HepG2 (cell line): ENCODE measurements around the gene COA4. TPM values are rescaled to one million over a fixed set of nuclear protein-coding genes. Genes with fewer than 3 reads are reported as not detected.

Source experiments
- DNMT1 ChIP-seq: sonication (generic); formaldehyde crosslinking; IDR thresholded peaks from 2 replicates; pipeline ENCODE4 v1.5.1; 2020; ENCODE audit warnings: mild to moderate bottlenecking, missing genetic modification reagents
- FIP1L1 ChIP-seq: fragments of 200-400 bp; formaldehyde crosslinking; IDR thresholded peaks from 2 replicates; pipeline ENCODE4 v1.6.1; 2018; ENCODE audit warnings: low read depth, mild to moderate bottlenecking, low read length, moderate library complexity, borderline replicate concordance; ENCODE audit not compliant: insufficient read depth
- FOXA3 ChIP-seq: IDR thresholded peaks from 2 replicates; pipeline ENCODE4 v1.6.1; 2016; ENCODE audit warnings: missing genetic modification reagents, missing compliant biosample characterization
- GATA4 ChIP-seq: sonication (generic); IDR thresholded peaks from 2 replicates; pipeline ENCODE4 v1.6.1; 2016; ENCODE audit warnings: antibody characterized with exemption, low read depth, borderline replicate concordance
- GATAD2A ChIP-seq: IDR thresholded peaks from 2 replicates; pipeline ENCODE4 v1.6.1; 2016
- ISX ChIP-seq: sonication (generic); formaldehyde crosslinking; conservative IDR thresholded peaks from 2 replicates; pipeline ENCODE4 v1.5.0; 2020; ENCODE audit warnings: missing genetic modification reagents
- KDM5A ChIP-seq: fragments of 200-600 bp; sonication (generic); IDR thresholded peaks from 2 replicates; pipeline ENCODE4 v1.7.0; 2018; ENCODE audit warnings: antibody characterized with exemption, mild to moderate bottlenecking, low read length, borderline replicate concordance
- KLF15 ChIP-seq: sonication (generic); formaldehyde crosslinking; IDR thresholded peaks from 2 replicates; pipeline ENCODE4 v1.8.1; 2023; ENCODE audit warnings: borderline replicate concordance, mild to moderate bottlenecking, inconsistent platforms, missing genetic modification reagents, mixed read lengths
- RARG ChIP-seq: sonication (generic); formaldehyde crosslinking; IDR thresholded peaks from 2 replicates; pipeline ENCODE4 v1.4.0; 2020; ENCODE audit warnings: low read depth, mild to moderate bottlenecking, missing genetic modification reagents
- SMAD9 ChIP-seq: sonication (generic); formaldehyde crosslinking; IDR thresholded peaks from 2 replicates; pipeline ENCODE4 v1.5.1; 2020; ENCODE audit warnings: mild to moderate bottlenecking, missing genetic modification reagents
- SP140L ChIP-seq: sonication (generic); formaldehyde crosslinking; IDR thresholded peaks from 2 replicates; pipeline ENCODE4 v1.4.0; 2020; ENCODE audit warnings: missing genetic modification reagents, borderline replicate concordance
- TAF15 ChIP-seq: fragments of 200-400 bp; formaldehyde crosslinking; IDR thresholded peaks from one replicate; pipeline ENCODE4 v1.6.1; 2018; ENCODE audit warnings: mild to moderate bottlenecking, low read depth, low read length; ENCODE audit not compliant: poor library complexity, severe bottlenecking
- TBX2 ChIP-seq: sonication (generic); formaldehyde crosslinking; IDR thresholded peaks from 2 replicates; pipeline ENCODE4 v1.5.0; 2020; ENCODE audit warnings: missing genetic modification reagents, mild to moderate bottlenecking, borderline replicate concordance
- WIZ ChIP-seq: sonication (generic); formaldehyde crosslinking; IDR thresholded peaks from 2 replicates; pipeline ENCODE4 v1.5.1; 2020; ENCODE audit warnings: mild to moderate bottlenecking, missing genetic modification reagents
- ZBTB3 ChIP-seq: sonication (generic); formaldehyde crosslinking; IDR thresholded peaks from 2 replicates; pipeline ENCODE4 v1.4.0; 2020; ENCODE audit warnings: low read depth, mild to moderate bottlenecking, moderate library complexity, missing genetic modification reagents, borderline replicate concordance
- ZBTB7A ChIP-seq: sonication (generic); formaldehyde crosslinking; IDR thresholded peaks from 2 replicates; pipeline ENCODE4 v1.8.0; 2022; ENCODE audit warnings: mild to moderate bottlenecking, missing genetic modification reagents
- ZFP37 ChIP-seq: sonication (generic); formaldehyde crosslinking; IDR thresholded peaks from 2 replicates; pipeline ENCODE4 v1.4.0; 2020; ENCODE audit warnings: missing genetic modification reagents, borderline replicate concordance
- ZFP90 ChIP-seq: sonication (generic); formaldehyde crosslinking; IDR thresholded peaks from 2 replicates; pipeline ENCODE4 v1.8.0; 2022; ENCODE audit warnings: missing genetic modification reagents, mild to moderate bottlenecking, inconsistent platforms, borderline replicate concordance
- ZNF225 ChIP-seq: sonication (generic); formaldehyde crosslinking; IDR thresholded peaks from 2 replicates; pipeline ENCODE4 v1.4.0; 2020; ENCODE audit warnings: mild to moderate bottlenecking, missing genetic modification reagents
- ZNF780A ChIP-seq: sonication (generic); formaldehyde crosslinking; IDR thresholded peaks from 2 replicates; pipeline ENCODE4 v1.8.0; 2022; ENCODE audit warnings: mild to moderate bottlenecking, missing genetic modification reagents, moderate library complexity
- ZSCAN12 ChIP-seq: sonication (generic); formaldehyde crosslinking; IDR thresholded peaks from 2 replicates; pipeline ENCODE4 v1.9.0; 2021; ENCODE audit warnings: mild to moderate bottlenecking, missing genetic modification reagents
- polyA plus RNA-seq, 8 experiments: library from polyadenylated mRNA; depleted of rRNA in 3 of 8; stranded (reverse) in 7 of 8; unstranded in 1 of 8; fragments of >200 nt; fragmentation: Illumina TruSeq in 4 of 8; extraction: Trizol in 4 of 8; gene quantifications; 2 replicates each; pipeline versions ENCODE4 v1.2.1 to v1.2.3, GENCODE V29; 2011 to 2016; ENCODE audit warnings: low read depth in 4 of 8, missing spikeins in 1 of 8, mixed read lengths in 1 of 8; ENCODE audit not compliant: insufficient read depth in 1 of 8
- total RNA-seq, 5 experiments: library from RNA; depleted of rRNA; stranded (reverse); fragments of >200 nt; fragmentation: Illumina TruSeq; extraction: Trizol; gene quantifications; 2 replicates each; pipeline ENCODE4 v1.2.3, GENCODE V29; 2016; ENCODE audit warnings: low read depth in 1 of 5
- TF ChIP-seq, protein P1 (sequence below): sonication (generic); formaldehyde crosslinking; IDR thresholded peaks from 2 replicates; pipeline ENCODE4 v1.4.0; 2020; ENCODE audit warnings: mild to moderate bottlenecking, missing genetic modification reagents
- TF ChIP-seq, protein P2 (sequence below): sonication (generic); formaldehyde crosslinking; IDR thresholded peaks from 2 replicates; pipeline ENCODE4 v1.4.0; 2020; ENCODE audit warnings: missing genetic modification reagents, borderline replicate concordance
- TF ChIP-seq, protein P3 (sequence below): sonication (generic); formaldehyde crosslinking; IDR thresholded peaks from 2 replicates; pipeline ENCODE4 v1.8.0; 2022; ENCODE audit warnings: mild to moderate bottlenecking, missing genetic modification reagents; ENCODE audit not compliant: insufficient replicate concordance

COA4 gene
- total and polyA plus RNA-seq, 2 of the 13 experiments (the other 11 are each of a cell fraction or from before 2014, with no cell fraction given), result 107 to 109 TPM

DNA sequence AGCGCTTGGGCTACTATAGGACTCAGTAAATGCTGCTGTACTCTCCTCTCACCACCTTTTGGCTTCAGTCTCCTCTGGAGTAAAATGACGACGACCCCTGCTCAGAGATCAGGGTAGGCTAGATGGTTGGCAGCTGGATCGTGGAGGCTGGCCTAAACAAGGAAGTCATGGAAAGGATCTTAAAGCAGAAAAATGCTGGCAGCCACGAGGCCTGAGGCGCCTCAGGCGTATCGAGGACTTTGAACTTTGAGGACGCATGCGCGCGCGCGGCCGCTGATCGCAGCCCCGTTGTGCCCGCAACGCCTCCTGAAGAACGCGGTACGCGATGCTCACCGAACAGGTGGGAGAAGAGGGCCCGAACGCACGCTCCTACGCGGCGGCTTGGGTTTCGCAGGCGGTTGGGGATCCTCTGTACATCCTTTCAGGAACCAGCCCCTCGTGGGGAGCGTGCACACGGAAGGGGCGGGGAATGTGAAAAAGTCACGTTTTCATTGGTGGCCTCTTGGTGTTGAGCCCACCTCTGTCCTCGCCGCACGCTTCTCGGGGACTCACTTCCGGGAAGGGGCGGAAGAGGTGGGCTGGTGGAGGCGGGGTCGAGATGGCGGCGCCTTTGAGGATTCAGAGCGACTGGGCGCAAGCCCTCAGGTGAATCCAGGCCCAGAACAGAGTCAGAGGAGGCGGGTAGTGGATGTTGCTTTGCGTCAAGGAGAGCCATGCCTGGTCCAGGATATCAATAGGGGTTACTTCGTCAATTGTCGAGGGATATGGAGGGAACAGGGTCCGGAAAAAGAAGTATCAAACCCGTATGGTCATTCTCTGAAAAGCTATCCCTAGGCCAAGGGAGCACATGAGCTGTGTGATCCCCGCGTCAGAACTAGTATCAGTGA lies at the start of gene COA4, which contains the start of gene PAAF1 (continued):
- 0 out of 2 replicates have a peak, but pooled peaks have one; percentile 29 for TF ChIP-seq GATAD2A
- TF ChIP-seq ISX, result no peak
- peak; percentile 82; the same call in 1 of the 2 replicates for TF ChIP-seq KDM5A
- no peak for TF ChIP-seq ZBTB3
- TF ChIP-seq SMAD9 (CRISPR knock-in tag), result no peak
- no peak for TF ChIP-seq FIP1L1
- TF ChIP-seq GATA4, result no peak
- TF ChIP-seq DNMT1 (CRISPR knock-in tag), result no peak; the same call in 1 of the 2 replicates
- TF ChIP-seq ZFP37 (CRISPR knock-in tag), result 0 out of 2 replicates have a peak, but pooled peaks have one; percentile 57
- TF ChIP-seq ZNF780A (CRISPR knock-in tag), result no peak
- TF ChIP-seq FOXA3 (CRISPR knock-in tag), result peak; percentile 36
- TF ChIP-seq, protein P1, sequence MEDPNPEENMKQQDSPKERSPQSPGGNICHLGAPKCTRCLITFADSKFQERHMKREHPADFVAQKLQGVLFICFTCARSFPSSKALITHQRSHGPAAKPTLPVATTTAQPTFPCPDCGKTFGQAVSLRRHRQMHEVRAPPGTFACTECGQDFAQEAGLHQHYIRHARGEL (CRISPR knock-in tag), result peak; percentile 70; the same call in 1 of the 2 replicates
- TF ChIP-seq, protein P2, sequence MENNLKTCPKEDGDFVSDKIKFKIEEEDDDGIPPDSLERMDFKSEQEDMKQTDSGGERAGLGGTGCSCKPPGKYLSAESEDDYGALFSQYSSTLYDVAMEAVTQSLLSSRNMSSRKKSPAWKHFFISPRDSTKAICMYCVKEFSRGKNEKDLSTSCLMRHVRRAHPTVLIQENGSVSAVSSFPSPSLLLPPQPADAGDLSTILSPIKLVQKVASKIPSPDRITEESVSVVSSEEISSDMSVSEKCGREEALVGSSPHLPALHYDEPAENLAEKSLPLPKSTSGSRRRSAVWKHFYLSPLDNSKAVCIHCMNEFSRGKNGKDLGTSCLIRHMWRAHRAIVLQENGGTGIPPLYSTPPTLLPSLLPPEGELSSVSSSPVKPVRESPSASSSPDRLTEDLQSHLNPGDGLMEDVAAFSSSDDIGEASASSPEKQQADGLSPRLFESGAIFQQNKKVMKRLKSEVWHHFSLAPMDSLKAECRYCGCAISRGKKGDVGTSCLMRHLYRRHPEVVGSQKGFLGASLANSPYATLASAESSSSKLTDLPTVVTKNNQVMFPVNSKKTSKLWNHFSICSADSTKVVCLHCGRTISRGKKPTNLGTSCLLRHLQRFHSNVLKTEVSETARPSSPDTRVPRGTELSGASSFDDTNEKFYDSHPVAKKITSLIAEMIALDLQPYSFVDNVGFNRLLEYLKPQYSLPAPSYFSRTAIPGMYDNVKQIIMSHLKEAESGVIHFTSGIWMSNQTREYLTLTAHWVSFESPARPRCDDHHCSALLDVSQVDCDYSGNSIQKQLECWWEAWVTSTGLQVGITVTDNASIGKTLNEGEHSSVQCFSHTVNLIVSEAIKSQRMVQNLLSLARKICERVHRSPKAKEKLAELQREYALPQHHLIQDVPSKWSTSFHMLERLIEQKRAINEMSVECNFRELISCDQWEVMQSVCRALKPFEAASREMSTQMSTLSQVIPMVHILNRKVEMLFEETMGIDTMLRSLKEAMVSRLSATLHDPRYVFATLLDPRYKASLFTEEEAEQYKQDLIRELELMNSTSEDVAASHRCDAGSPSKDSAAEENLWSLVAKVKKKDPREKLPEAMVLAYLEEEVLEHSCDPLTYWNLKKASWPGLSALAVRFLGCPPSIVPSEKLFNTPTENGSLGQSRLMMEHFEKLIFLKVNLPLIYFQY (CRISPR knock-in tag), result no peak
- TF ChIP-seq SP140L (CRISPR knock-in tag), result no peak; the same call in 1 of the 2 replicates
- peak; percentile 43; the same call in 1 of the 2 replicates for TF ChIP-seq WIZ (CRISPR knock-in tag)
- no peak for TF ChIP-seq RARG (CRISPR knock-in tag)
- TF ChIP-seq ZSCAN12 (CRISPR knock-in tag), result no peak
- TF ChIP-seq ZFP90 (CRISPR knock-in tag), result peak; percentile 27; the same call in 1 of the 2 replicates
- TF ChIP-seq TBX2 (CRISPR knock-in tag), result peak; percentile 90
- TF ChIP-seq KLF15 (CRISPR knock-in tag), result no peak
- peak; percentile 24; the same call in 1 of the 2 replicates for TF ChIP-seq ZBTB7A (CRISPR knock-in tag)
- peak; percentile 77 for TF ChIP-seq TAF15
- TF ChIP-seq, protein P3, sequence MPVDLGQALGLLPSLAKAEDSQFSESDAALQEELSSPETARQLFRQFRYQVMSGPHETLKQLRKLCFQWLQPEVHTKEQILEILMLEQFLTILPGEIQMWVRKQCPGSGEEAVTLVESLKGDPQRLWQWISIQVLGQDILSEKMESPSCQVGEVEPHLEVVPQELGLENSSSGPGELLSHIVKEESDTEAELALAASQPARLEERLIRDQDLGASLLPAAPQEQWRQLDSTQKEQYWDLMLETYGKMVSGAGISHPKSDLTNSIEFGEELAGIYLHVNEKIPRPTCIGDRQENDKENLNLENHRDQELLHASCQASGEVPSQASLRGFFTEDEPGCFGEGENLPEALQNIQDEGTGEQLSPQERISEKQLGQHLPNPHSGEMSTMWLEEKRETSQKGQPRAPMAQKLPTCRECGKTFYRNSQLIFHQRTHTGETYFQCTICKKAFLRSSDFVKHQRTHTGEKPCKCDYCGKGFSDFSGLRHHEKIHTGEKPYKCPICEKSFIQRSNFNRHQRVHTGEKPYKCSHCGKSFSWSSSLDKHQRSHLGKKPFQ (CRISPR knock-in tag), result no peak
- TF ChIP-seq ZNF225, result peak; percentile 98
